Stimulated activated CD8-positive, alpha-beta memory T cell treated with anti-CD3 and anti-CD28 coated beads, Interleukin-4, amount 100 ng/mL, for 1 hour (primary cell): ENCODE measurements around the gene TACC2.

Experiments used
- DNase-seq, 2 donors: peaks; one replicate each; pipeline ENCODE4 v3.0.0-alpha.2; 2020; ENCODE audit warnings: low read depth in 2 of 2, low spot score in 1 of 2

TACC2 gene

DNA sequence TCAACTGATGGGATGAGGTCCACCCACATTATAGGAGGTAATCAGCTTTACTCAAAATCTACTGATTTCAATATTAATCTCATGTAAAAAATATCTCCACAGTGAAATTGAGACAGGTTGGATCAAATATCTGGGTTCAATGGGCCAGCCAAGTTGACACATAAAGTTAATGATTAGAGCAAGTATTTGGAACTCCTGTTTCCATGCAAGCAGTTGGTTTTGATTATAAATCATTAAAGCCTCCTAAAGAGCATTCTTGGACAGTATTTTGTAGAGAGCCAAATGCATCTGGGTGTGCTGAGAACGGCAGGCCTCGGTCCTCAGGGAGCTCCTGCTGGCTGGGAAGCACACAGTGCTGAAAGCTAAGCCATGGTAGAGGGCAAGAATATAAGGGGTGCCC, 155.2 kb downstream of the TACC2 start:
- no peak for DNase-seq

DNA sequence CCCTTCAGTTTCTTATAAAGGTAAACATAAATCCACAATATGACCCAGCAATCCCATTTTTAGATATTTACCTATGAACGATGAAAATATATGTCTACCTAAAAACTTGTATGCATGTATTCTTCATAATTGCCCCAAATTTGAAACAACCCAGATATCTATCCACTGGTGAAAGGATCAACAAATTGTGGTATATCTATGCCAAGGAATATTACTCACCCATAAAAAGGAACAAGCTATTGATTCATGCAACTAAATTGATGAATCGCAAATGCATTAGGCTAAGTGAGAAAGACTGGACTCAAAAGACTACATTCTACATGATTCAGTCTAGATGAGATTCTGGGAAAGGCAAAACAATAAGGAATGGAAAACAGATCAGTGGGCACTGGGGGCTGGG, 156.2 kb downstream of the TACC2 start:
- no peak for DNase-seq

DNA sequence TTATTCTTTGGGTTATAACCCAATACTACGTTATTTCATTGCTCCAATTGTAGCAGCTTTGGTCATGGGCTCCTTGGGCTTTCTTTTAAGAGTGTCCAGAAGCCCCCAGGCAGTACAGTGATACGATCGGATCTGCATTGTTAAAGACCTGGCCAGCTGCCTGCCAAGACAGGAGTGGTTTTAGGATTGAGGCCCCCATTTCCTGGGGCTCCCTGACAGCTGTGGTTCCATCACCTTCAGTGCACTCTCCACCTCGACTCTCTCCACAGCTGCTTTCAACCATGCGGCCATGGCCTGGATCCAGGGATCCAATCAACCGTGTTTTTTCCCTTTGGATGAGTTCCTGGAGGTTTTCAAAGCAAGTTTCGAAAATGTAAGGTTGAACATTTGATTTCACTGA, 158.7 kb downstream of the TACC2 start:
- DNase-seq: no peak

DNA sequence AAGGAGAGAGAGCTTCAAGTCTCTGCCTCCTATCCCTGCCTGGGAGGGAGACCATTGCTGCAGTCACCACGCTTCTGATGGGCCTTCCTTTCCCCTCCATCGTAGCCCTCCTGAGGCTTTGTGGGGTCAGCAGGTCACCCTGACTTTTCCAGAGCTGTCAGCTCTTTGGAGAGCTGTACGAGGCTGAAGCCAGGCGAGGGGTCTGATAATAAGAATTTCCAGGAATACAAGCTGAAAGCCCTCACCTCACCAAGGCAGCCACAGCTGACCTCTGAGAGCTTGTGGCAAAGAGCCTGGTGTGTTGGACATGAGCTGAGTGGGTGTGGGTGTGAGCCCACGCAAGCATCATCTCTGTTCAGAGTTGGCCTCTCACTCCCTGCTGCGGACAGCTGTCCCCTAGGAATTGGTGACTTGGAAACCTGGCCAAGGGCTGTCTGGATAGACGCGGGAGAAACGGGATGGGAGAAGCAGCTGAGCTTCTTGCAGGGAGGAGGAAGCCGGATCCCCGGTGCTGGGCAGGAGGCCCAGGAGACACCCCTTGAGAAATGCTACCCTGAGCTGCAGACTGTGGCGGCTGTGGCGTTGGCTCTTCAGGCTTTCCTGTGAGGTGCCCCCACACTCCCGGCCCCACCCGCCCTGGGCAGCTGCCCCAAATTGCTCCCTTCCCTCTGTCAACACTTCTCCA, 160.1 kb downstream of the TACC2 start:
- DNase-seq: no peak

DNA sequence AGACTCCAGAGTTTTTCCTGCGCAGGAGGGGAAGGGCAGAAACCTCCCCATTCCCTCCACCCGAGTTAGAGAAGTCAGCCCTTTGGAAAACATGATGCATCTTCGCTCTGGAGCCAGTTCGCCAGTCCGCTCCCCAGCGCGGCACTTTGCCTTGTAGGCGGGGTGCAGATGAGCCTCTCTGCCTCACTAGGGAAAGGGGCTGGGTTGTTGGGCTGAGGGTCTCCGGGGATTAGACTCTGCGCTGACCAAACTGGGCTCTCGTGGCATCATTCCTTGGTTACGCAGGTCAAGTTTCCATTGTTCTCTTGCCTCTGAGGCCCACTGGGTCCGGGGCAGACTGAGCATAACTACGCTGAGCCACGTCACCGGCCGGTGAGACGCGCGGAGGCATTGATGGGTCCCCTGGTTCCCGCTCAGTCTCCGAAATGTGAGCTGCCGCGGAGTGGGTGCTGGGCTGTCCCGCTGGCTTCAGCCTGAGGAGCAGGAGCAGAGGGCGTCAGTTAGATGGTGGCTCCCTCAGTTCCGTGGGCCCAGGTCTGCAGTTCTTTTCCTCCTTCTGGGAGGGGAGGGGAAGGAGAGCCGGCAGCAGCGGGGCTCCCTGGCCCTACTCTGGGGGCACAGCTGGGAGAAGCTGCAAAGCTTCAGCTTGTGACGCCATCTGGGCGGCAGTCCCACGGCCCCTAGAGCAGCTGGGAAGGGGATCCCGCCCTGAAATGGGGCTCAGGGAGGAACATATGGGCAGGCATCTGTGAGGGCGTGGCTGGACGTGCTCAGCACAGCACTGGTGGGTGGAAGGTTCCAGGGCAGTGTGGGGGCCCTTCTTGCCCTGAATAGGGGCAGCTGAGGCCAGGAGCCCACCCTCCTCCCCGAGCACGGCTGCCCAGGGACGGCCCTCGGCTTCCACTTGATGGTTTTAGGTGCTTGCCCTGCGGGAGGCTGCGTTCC, 160.9 kb downstream of the TACC2 start:
- no peak for DNase-seq

DNA sequence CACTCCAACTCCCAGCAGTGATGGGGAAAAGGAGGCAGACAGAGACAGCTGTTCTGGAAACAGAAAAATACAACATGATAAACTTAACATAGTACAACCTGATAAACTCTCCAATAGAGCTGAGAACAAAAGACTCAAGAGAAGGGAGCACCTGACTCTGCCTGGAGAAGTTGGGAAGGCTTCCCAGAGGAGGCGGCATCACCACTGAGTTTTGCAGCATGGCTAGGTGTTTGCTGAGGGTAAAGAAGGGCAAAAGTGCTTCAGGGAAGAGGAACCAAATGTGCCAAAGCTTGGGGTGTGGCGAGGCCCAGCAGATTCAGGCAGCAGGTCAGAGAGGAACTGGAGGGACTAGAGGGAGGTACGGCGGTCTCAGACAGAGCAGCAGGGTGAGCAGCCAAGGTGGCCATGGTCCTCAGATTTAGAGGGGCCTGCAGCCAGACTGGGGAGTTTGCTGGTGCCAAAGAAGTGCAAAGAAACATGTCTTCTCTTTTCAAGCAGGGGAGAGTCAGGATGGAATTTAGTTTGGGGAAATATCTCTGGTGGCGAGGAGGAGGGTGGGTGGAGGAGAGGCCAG, 162.2 kb downstream of the TACC2 start:
- no peak for DNase-seq

DNA sequence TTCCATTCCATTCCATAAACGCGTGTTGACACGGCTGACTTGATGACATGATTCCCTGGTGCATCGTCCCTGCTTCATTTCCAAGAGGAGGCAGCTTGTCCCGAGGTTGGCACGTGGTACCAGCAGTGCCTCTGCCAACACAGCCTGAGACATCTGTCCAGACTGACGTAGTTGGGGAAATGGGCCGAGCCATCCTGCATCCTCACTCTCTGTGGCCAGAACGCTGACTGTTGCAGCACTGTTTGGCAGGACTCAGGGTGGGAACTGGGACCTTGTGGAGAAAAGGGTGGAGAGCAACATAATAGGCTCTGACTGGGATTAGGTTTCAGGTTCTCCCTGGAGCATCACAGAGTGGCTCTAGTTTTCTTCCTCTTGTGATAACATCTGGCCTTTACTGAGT, 163.6 kb downstream of the TACC2 start:
- DNase-seq: no peak

DNA sequence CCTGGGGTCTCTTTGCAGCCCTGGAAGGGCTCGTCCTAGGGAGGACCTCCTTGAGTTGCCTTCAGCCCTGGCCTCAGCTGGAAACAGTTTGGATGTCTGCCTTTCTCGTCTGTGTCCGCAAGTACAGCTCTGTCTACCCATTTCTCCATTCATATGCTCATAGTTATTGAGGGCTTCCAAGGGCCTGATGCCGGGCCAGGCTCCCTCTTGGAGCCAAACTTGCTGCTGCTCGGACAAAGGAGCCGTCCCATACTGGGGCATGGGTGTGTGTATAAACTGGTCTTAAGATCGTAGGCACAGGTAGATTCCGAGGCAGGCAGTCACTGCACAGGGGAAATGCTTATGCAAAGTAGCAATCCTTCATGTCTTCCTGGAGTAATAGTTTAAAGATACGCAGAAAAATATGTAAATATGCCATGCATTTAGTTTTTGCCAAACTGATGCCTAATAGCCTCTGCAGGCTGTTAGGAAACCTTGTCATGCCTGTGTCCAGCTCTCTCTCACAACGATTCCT, 165.1 kb downstream of the TACC2 start:
- DNase-seq: no peak

DNA sequence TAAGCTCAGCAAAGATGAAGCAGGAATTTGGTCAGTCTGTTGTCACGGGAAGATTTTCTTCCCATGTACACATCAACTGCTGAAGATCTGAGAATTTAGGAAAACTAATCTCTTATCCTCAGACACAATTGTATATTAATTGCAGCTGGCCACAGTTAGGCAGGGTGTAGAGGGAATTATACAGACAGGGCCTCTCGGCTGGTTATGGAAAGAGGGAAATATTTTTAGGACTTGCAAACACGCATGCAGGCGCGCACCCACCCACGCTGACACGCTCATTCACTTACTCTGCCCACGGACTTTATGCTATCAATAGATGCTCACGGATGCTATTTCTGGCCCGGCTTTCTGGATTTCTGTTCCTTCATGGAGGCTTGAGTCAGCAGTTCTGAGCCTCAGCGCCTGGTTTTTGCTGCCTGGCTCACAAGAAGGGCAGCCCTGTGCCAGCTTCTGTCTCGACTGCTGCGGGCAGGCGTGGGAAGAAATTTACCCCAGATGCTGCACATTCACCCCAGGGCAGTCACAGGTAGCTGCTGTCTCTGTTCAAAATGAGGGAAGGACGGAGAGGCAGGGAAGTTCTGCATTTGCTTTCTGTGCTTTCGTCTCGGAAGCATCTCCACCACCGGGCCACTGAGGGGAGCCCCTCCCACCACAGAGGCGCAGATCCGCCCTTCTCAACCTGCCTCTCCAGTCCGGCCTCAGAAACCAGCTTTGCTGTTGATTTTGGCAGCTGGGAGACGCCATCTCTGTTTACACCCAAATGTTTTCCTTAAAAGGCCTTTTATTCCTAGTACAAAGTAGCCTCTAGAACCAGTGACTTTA, 165.8 kb downstream of the TACC2 start:
- no peak for DNase-seq

DNA sequence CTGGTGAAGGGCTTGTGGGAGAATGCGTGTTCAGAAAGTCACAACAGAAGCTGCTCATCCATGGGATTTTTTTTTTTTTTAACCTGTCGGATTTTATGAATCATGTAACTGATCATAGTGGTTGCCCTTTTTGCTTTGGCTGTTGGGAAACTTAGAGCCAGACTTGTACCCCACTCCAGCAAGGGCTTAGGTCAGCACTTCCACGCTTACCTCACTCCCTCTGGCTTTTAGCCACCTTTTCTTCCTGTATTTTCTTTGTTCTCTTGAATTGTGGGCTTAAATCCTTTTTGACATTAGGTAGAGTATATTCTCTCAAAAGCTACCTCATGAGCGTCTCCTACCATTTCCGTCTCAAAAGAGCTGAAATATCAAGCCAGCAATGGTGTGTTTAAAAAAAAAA, 168.5 kb downstream of the TACC2 start:
- DNase-seq: no peak

DNA sequence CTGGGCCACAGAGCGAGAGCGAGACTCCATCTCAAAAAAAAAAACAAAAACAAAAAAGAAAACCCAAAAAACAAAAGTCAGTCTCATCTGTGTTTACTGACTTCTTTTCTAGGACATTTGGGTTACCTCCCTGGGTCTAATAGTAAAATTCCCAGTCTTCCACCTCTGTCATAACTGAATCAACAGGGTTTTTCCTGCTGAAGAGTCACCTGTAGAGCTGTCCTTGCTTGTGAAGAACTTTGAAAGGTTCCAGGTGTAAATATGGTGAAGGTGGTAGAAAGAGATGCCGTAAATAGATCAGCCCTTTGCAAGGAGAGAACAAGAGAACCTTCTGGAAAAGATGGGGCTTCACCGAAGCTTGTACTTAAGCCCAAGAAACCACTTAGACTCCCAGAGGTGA, 169.4 kb downstream of the TACC2 start:
- no peak for DNase-seq

DNA sequence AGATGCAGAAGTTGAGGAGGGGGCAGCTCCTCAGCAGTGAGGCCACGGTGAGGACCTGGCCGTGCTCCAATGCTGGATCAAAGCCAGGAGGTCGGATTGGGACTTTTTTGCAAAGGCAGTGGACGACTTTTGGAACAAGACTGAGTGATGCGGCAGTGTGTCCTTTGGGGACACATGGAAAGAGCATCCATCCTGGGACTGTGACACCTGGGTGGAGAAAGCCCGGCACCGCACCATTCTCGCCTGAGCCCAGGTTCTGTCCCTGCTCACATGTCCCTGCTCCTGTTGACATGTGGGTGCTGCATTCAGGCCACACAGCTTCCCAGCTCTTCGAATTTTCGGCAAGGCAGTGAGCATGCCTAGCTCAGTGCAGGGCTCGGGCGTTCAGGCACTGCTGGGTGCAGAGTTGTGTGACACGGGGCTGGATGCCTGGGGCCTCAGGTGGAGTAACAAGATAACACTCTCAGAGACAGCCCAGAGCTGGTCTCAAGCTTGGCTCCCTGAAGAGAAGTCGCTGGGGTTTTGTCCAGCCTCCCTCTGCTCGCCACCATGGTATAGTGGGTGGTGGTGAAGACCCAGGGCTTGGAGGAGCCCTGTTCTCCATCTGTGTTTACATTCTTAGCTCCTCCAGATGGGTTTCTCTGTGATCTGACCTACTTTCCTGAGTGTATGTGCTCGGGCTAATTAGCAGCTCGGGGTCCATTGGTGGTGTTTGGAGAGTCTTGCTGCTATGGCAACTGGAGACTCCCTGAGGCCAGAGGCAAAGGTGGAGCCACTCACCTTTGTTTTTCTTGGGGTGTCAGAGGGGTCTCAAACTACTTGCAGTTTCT, 170.4 kb downstream of the TACC2 start:
- no peak for DNase-seq

DNA sequence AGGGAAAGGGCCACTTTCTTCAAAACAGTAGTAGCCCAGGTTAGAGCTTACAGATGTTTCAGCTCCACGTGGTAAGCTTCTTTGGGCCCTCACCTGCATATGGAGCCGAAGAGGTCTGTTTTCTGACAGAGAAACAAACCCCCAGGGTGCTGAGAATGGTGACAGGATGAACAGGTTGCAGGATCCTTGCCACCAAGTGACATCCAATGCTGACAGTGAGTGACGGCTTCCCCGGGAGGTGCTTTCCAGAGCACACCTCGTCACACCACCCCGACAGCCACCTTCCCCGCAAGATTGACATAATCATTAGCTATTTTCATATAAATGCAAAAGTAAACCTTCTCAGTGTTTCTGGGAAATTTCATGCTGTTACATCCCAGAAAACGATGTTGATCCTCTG, 172.8 kb downstream of the TACC2 start:
- no peak for DNase-seq

DNA sequence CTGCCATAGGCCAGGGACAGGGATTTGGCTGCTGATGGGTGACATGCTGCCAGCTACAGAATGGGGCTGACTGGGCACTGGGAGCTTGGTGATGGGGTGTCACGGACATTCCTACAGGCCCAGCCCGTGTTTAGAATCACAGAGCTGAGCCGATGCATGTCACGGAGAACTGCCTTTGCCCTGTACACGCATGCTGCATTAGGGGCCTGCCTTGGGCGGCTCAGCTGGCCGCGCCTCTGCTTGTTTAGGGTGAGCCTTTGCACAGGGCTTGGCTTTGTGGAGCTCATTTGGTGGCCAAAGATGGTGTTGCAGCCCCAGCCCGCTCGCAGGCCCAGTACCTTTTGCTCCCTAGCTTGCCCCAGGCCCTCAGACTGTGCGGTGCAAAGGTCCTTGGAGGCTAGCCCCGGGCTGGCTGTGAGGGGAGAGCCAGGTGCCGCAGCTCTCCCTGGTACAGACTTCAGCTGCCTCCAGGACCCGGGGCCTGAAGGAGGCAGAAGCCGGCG, 173.8 kb downstream of the TACC2 start:
- no peak for DNase-seq

DNA sequence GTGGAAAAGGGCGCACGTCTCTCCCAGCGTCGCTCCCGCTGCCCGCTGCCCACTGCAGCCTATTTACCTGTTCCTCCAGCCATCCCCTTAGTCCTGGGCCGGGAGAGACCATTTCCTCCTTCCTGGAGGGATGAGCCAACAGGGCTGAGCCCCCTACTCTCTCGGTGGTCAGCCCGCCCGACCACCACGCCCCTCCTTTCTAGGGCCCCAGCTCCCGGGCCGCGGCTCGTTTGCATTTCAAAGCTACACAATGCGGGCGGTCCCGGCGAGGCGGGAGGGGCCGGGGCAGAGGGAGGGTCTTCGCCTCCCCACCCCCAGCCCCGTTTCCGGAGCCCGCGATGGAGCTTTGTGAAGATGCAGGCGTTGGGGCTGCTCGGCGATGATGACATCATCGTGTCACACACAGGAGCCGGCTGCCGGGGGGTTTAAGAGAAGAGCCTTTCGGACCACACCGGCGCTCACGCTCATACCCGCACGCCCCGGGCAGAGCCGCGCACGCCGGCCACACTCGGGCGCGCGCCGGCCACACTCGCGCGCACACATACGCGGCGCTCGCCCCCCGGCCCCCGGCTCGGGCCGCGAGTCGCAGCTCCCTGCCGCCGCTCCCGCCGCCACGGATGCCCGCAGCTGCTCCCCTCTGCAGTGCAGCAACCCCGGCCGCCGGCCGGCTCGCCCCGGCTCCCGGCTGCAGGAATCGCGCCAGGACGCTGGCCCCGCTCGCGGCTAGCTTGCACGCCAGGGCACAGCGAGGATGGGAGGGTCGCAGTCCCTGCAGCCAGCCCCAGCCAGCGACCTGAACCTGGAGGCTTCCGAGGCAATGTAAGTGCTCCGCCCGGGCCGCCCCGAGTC, 174.4 kb downstream of the TACC2 start:
- no peak for DNase-seq

DNA sequence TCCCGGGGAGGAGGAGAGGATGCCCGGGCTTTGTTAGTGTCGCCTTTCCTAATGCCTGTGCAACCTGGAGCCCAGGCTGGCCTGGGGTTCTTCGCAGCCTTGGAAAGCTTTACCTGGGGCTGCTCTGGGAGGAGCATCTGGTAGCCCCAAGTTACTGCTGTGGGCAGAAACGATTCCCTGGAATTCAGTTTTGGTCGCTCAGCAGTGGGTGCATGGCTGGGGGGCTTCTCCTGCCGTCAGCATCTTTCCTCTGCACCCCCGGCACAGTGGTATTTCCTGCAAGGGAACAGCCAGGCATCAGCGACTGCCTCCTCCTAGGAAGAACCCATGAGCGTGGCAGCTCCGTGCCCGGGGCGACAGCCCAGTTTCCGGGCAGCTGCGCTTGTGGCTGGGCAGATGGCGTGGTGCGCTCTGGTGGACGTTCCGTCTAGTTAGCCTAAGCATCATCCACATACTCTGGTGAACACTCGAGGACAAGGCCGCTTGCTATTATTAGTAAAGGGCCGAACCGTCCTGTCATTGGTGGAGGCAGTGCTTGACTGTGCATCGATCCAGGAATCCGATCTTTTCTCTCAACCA, 175.1 kb downstream of the TACC2 start:
- DNase-seq: no peak

DNA sequence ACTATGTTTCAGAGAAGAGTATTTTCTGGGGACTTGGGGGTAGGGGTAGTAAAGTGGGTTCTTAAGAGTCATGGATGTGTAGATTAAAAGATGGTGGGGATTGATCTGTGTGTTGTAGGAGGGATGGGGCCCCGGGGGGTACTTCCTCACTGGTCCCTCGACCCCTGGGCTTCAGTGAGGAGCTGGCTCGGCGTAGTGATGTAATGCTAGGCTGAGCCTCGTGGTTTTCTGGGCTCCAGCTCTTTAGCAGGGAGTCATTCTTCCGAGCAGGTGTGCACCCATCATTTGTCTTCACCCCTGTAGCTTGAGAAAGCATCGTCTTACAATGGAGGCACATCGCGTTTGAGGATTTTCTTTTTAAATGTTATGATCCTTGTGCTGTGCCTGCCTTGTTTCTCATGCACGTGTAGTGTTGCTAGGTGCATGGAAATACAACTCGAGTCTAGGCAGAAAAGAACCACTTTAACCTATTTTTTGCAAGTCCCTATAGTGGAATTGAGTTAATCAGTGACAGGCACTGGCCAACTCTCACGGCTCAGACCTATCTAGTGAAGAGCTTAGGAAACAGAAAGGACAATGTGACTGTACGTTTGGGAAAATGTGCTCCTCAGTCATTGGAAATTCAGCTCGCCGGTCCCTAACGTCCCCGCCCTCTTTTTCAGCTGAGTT, 176.0 kb downstream of the TACC2 start:
- no peak for DNase-seq
